ENCODE measurements around the gene CENPN. TPM values are rescaled to one million over a fixed set of nuclear protein-coding genes. Genes with fewer than 3 reads are reported as not detected.

Gene CENPN
- total and polyA plus RNA-seq, 12 donors = 2.1 to 18.9 (median 7.1) TPM

GRCh38 chr16:81060576-81061306 is 53.7 kb downstream of the CENPN start:
- no peak for TF ChIP-seq POLR2A (IDR thresholded peaks at IDR 0.05)
- TF ChIP-seq CTCF (IDR thresholded peaks at IDR 0.05) = no peak
- Histone ChIP-seq H3K27me3 (no peaks in the 10 kb centered on the region), H3K4me3 (no peak overlapping the region), H3K4me1 (replicated peaks in 1 of 2) (no peaks in the 10 kb centered on the region), H3K36me3 (replicated peaks in 1 of 2) (no peaks in the 10 kb centered on the region), H3K9me3 (replicated peaks in 1 of 3) (no peaks in the 10 kb centered on the region), H3K27ac (no peak overlapping the region)
- intact Hi-C loops (cut with DNase I) = no loop called here
- DNase-seq = no peak
- WGBS, 4 donors = 84 to 92% (median 86%) methylated on average over 14 of the region's 14 CpGs

- no peak overlapping the region for H3K27ac ChIP-seq
- H3K27me3 ChIP-seq = no peaks in the 10 kb centered on the region
- DNase-seq = no peak
- TF ChIP-seq CTCF (IDR thresholded peaks at IDR 0.05) (no peak), POLR2A (IDR thresholded peaks at IDR 0.05) (no peak)
- H3K9me3 ChIP-seq (replicated peaks in 1 of 3) = no peaks in the 10 kb centered on the region
- intact Hi-C loops (cut with DNase I) = no loop called here
- no peaks in the 10 kb centered on the region for H3K36me3 ChIP-seq (replicated peaks in 1 of 2)
- no peaks in the 10 kb centered on the region for H3K4me1 ChIP-seq (replicated peaks in 1 of 2)
- WGBS, 4 donors = 84 to 88% (median 86%) methylated on average over 10 of the region's 10 CpGs
- no peak overlapping the region for H3K4me3 ChIP-seq
Observed at GRCh38 chr16:81061307-81061640, 54.3 kb downstream of the CENPN start.

GRCh38 chr16:81061871-81062608 is 55.0 kb downstream of the CENPN start:
- WGBS, 4 donors = 90 to 95% (median 93%) methylated on average over 10 of the region's 10 CpGs
- no peak overlapping the region for H3K27ac ChIP-seq
- no peak overlapping the region for H3K4me3 ChIP-seq
- DNase-seq = no peak
- intact Hi-C loops (cut with DNase I) = no loop called here
- no peaks in the 10 kb centered on the region for H3K4me1 ChIP-seq (replicated peaks in 1 of 2)
- H3K27me3 ChIP-seq = no peaks in the 10 kb centered on the region
- no peaks in the 10 kb centered on the region for H3K9me3 ChIP-seq (replicated peaks in 1 of 3)
- H3K36me3 ChIP-seq (replicated peaks in 1 of 2) = no peaks in the 10 kb centered on the region
- TF ChIP-seq CTCF (IDR thresholded peaks at IDR 0.05) (no peak), POLR2A (IDR thresholded peaks at IDR 0.05) (no peak)

- H3K4me1 ChIP-seq (replicated peaks in 1 of 2) = no peaks in the 10 kb centered on the region
- no peaks in the 10 kb centered on the region for H3K27me3 ChIP-seq
- DNase-seq = no peak
- no peak overlapping the region for H3K4me3 ChIP-seq
- 75 to 78% (median 76%) methylated on average over 4 of the region's 4 CpGs for WGBS, 4 donors
- TF ChIP-seq POLR2A (IDR thresholded peaks at IDR 0.05) (no peak), CTCF (IDR thresholded peaks at IDR 0.05) (no peak)
- H3K36me3 ChIP-seq (replicated peaks in 1 of 2) = no peaks in the 10 kb centered on the region
- H3K9me3 ChIP-seq (replicated peaks in 1 of 3) = no peaks in the 10 kb centered on the region
- H3K27ac ChIP-seq = no peak overlapping the region
- intact Hi-C loops (cut with DNase I) = no loop called here
Observed at GRCh38 chr16:81066681-81067080, 59.7 kb downstream of the CENPN start.

Data from adrenal gland (tissue), 12 donors.